GM21367 (cell line): ENCODE measurements around the gene PDSS2.

Experiments used
- ATAC-seq: cut with Tn5 transposase; IDR thresholded peaks from one replicate; pipeline ENCODE4 v1.9.1; 2021; ENCODE audit not compliant: unreplicated experiment

PDSS2 gene

GRCh38 chr6:107421696-107422256 lies 37.6 kb downstream of the PDSS2 start:
- no peak for ATAC-seq

GRCh38 chr6:107419733-107420132 lies 39.6 kb downstream of the PDSS2 start:
- no peak for ATAC-seq

- no peak for ATAC-seq
Measured at GRCh38 chr6:107418118-107418517, 41.2 kb downstream of the PDSS2 start.

GRCh38 chr6:107416145-107416544 lies 43.2 kb downstream of the PDSS2 start:
- ATAC-seq = no peak

GRCh38 chr6:107413966-107414645 lies 45.3 kb downstream of the PDSS2 start:
- no peak for ATAC-seq

GRCh38 chr6:107411161-107411560 lies 48.2 kb downstream of the PDSS2 start:
- ATAC-seq = no peak

GRCh38 chr6:107409942-107410341 lies 49.4 kb downstream of the PDSS2 start:
- ATAC-seq = no peak

- no peak for ATAC-seq
Measured at GRCh38 chr6:107408714-107409113, 50.6 kb downstream of the PDSS2 start.

GRCh38 chr6:107405002-107405401 lies 54.4 kb downstream of the PDSS2 start:
- ATAC-seq = no peak

- no peak for ATAC-seq
Measured at GRCh38 chr6:107402533-107402932, 56.8 kb downstream of the PDSS2 start.

GRCh38 chr6:107401573-107401972 lies 57.8 kb downstream of the PDSS2 start:
- no peak for ATAC-seq

GRCh38 chr6:107400616-107401147 lies 58.7 kb downstream of the PDSS2 start:
- ATAC-seq = no peak

GRCh38 chr6:107399935-107400334 lies 59.4 kb downstream of the PDSS2 start:
- ATAC-seq = no peak

GRCh38 chr6:107398001-107398400 lies 61.4 kb downstream of the PDSS2 start:
- no peak for ATAC-seq

GRCh38 chr6:107396211-107396610 lies 63.2 kb downstream of the PDSS2 start:
- no peak for ATAC-seq

GRCh38 chr6:107392069-107392468 lies 67.3 kb downstream of the PDSS2 start:
- no peak for ATAC-seq

- ATAC-seq = no peak
Measured at GRCh38 chr6:107390685-107391435, 68.5 kb downstream of the PDSS2 start.

- no peak for ATAC-seq
Measured at GRCh38 chr6:107390056-107390455, 69.3 kb downstream of the PDSS2 start.

GRCh38 chr6:107386904-107387303 lies 72.5 kb downstream of the PDSS2 start:
- ATAC-seq = no peak

- ATAC-seq = no peak
Measured at GRCh38 chr6:107386340-107386739, 73.0 kb downstream of the PDSS2 start.

GRCh38 chr6:107383705-107384104 lies 75.7 kb downstream of the PDSS2 start:
- ATAC-seq = no peak

- no peak for ATAC-seq
Measured at GRCh38 chr6:107374264-107374663, 85.1 kb downstream of the PDSS2 start.
